Brain microvascular endothelial cell (primary cell): Measurements from ENCODE around the gene ZNF324.
A peak's percentile ranks its signal among the peaks of the same experiment; 100 is the strongest.

Experiments used
- DNase-seq: peaks from one replicate; pipeline ENCODE4 v3.0.0-alpha.2; 2020
- H3K27ac ChIP-seq: fragments of 250-450 bp; sonication (Bioruptor Pico); 2 replicates; pipeline ENCODE4 v1.5.1; 2020; ENCODE audit warnings: mild to moderate bottlenecking, moderate library complexity
- H3K27me3 ChIP-seq: fragments of 250-450 bp; sonication (Bioruptor Pico); replicated peaks from 2 replicates; pipeline ENCODE4 v1.5.1; 2020; ENCODE audit warnings: mild to moderate bottlenecking
- H3K36me3 ChIP-seq: fragments of 250-450 bp; sonication (Bioruptor Pico); replicated peaks from 2 replicates; pipeline ENCODE4 v1.5.1; 2020; ENCODE audit warnings: mild to moderate bottlenecking
- H3K4me3 ChIP-seq: 2 replicates; pipeline ENCODE4 v1.5.1; 2011; ENCODE audit warnings: low read depth, mild to moderate bottlenecking, control low read depth, low read length, moderate library complexity
- CTCF ChIP-seq: IDR thresholded peaks from 2 replicates; pipeline ENCODE4 v1.5.1; 2011; ENCODE audit warnings: low read depth, mild to moderate bottlenecking, moderate library complexity, low read length, control low read depth, inconsistent platforms; ENCODE audit errors: missing control alignments
- in situ Hi-C: cut with HindIII; loops from 2 replicates; pipeline ENCODE4 v1.10.0; 2017; ENCODE audit warnings: low sequenced_read_pairs, low pct_ligation_motif_present

ZNF324 gene

GRCh38 chr19:58516246-58516836 lies 49.5 kb downstream of the ZNF324 start:
- no peak overlapping the region for H3K4me3 ChIP-seq
- in situ Hi-C loops, result no loop called here
- H3K27ac ChIP-seq, result no peak overlapping the region
- no peak for DNase-seq
- TF ChIP-seq CTCF, result no peak
- peaks cover 15% of the 10 kb centered on the region for H3K36me3 ChIP-seq
- no peaks in the 10 kb centered on the region for H3K27me3 ChIP-seq

GRCh38 chr19:58516964-58517833 lies 50.3 kb downstream of the ZNF324 start:
- H3K4me3 ChIP-seq, result no peak overlapping the region
- H3K27me3 ChIP-seq, result no peaks in the 10 kb centered on the region
- H3K36me3 ChIP-seq, result peaks cover 15% of the 10 kb centered on the region
- no peak overlapping the region for H3K27ac ChIP-seq
- in situ Hi-C loops, result no loop called here
- TF ChIP-seq CTCF, result no peak
- no peak for DNase-seq

GRCh38 chr19:58518256-58519086 lies 51.6 kb downstream of the ZNF324 start:
- Histone ChIP-seq H3K27ac (peak overlapping the region; percentile 89), H3K36me3 (peaks cover 15% of the 10 kb centered on the region), H3K4me3 (peak overlapping the region; percentile 88), H3K27me3 (no peaks in the 10 kb centered on the region)
- no peak for TF ChIP-seq CTCF
- DNase-seq, result no peak
- in situ Hi-C loops, result no loop called here

GRCh38 chr19:58519087-58519354 lies 52.1 kb downstream of the ZNF324 start:
- H3K27ac ChIP-seq, result peak overlapping the region; percentile 89
- peak overlapping the region; percentile 88 for H3K4me3 ChIP-seq
- H3K36me3 ChIP-seq, result peaks cover 15% of the 10 kb centered on the region
- peak; percentile 91 for TF ChIP-seq CTCF
- in situ Hi-C loops, result no loop called here
- H3K27me3 ChIP-seq, result no peaks in the 10 kb centered on the region
- peak; percentile 65 for DNase-seq

GRCh38 chr19:58519355-58520256 lies 52.7 kb downstream of the ZNF324 start, which contains the start of gene ZBTB45:
Gene ZBTB45 (minus strand): TSS chr19:58519810. CDS start chr19:58517673, 2,137 bp downstream.
- peak; percentile 93 for DNase-seq
- Histone ChIP-seq H3K4me3 (peak within 1 kb of the TSS; percentile 88), H3K36me3 (peaks cover 15% of the 10 kb centered on the region), H3K27ac (peak within 1 kb of the TSS; percentile 89), H3K27me3 (no peaks in the 10 kb centered on the region)
- peak; percentile 79 for TF ChIP-seq CTCF
- in situ Hi-C loops, result no loop called here
